Raji (cell line): ENCODE measurements around the gene PDZK1.

Experiments
- POLR2A ChIP-seq: IDR thresholded peaks from 2 replicates; pipeline ENCODE4 v1.6.1; 2011; ENCODE audit warnings: low read depth, low read length, control low read depth; ENCODE audit not compliant: insufficient read depth

Gene PDZK1

DNA sequence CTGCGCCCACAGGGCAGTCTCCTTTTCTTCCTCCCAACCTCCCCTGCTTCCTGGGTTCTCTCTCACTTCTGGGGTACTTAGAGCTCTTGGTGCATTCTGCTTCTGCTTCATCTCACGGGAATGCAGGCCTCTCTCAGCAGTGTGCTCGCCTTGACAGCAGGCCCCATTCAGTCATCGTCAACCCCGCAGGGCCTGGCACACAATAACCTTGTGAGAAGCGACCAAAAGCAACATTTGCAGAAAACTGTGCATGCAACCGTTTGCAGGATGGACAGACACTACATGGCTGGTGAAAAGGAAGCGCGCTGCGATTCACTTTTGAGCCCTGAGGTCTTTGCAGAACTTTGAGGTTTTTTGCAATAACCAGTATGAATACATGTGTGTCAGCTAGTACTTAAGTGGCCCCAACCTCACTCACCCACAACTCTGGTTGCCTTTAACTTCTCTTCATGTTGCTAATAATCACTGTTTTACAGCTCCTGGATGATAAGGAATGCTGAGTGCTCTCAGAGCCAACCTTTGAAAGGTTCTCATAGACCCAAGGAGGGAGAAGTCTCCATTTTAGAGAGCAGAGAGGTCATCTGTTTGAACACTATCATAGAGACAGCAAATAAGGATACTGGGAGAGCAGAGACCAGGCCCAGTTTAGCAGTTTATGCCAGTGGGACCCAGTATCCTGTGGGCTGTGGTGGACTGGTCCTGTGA lies 9.6 kb upstream of the PDZK1 start:
- no peak for TF ChIP-seq POLR2A

- TF ChIP-seq POLR2A = no peak
Observed at GRCh38 chr1:145714524-145715111, 7.5 kb upstream of the PDZK1 start.

GRCh38 chr1:145711213-145711651 lies 4.1 kb upstream of the PDZK1 start:
- no peak for TF ChIP-seq POLR2A

DNA sequence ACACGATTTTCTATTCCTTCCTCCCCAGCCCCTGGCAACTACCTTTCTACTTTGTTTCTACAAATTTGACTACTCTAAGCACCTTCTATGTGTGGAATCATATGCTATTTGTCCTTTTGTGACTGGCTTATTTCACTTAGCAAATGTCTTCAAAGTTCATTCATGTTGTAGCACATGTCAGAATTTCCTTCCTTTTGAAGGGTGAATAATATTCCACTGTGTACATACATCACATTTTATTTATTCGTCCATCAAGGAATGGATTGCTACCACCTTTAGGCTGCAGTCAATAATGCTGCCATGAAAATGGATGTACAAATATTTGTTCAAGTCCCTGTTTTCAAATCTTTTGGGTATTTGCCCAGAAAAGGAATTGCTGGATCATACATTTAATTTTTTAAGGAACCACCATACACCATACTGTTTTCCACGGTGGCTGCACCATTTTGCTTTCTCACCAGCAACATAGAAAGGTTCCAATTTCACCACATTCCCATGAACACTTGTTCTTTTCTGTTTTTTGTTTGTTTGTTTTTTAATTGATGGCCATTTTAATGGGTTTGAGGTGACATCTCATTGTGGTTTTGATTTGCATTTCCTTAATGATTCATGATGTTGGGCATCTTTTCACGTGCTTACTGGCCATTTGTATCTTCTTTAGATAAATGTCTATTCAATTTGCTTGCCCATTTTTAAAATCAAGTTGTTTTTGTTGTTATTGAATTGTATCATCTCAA lies 3.3 kb upstream of the PDZK1 start:
- TF ChIP-seq POLR2A = no peak

DNA sequence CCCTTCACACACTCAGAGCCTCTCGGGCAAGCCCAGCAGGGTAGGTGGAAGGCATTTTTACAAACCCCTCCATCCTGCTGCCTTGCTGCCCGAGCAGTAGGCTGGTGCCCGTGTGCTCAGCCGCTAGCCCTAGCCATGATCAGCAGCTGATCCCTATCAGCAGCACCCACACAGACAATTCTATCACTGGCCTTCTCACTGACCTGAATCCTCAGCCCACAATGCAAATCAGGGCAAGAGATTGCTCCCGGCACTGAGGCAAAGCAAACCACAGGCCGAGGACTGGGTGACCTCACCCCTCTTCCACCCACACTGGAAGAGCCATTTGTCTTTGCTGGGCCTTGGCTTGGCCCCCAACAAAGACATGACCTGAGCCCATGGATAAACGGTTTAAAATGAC lies 895 bp upstream of the PDZK1 start:
- no peak for TF ChIP-seq POLR2A

GRCh38 chr1:145706086-145706664 lies 993 bp downstream of the PDZK1 start:
- TF ChIP-seq POLR2A = no peak

DNA sequence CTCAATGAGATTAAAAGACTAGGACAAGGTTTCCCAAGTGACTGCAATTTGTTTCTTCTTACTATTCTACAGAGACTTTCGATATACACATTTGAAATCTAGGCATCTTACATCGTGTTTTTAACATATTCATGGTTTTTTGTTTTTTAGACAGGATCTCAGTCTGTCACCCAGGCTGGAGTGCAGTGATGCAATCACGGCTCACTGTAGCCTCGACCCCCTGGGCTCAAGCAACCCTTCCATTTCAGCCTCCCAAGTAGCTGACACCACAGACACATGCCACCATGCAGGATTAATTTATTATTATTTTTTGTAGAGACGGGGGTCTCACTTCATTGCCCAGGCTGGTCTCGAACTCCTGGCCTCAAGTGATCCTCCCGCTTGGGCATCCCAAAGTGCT lies 1.5 kb downstream of the PDZK1 start:
- no peak for TF ChIP-seq POLR2A

GRCh38 chr1:145702826-145703225 lies 4.3 kb downstream of the PDZK1 start:
- no peak for TF ChIP-seq POLR2A

DNA sequence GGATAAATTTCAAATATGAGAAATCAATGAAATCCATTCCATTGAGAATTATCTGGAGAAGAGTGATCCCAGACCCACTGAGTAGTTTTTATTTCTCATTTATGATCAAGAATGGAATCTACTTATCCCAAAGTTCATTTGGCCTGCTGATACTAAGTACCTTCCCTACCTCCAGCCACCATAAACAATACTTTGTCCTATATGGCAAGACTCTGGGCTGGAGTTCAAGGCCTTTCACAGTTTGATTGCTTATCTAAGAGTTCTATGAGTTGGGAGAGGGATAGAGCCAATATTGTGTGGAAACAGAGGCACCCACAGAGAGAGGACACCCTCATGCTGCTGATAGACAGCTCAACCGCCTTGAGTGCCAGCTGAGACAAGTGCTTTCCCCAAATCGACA lies 5.1 kb downstream of the PDZK1 start:
- no peak for TF ChIP-seq POLR2A

GRCh38 chr1:145701306-145701862 lies 5.8 kb downstream of the PDZK1 start:
- no peak for TF ChIP-seq POLR2A

DNA sequence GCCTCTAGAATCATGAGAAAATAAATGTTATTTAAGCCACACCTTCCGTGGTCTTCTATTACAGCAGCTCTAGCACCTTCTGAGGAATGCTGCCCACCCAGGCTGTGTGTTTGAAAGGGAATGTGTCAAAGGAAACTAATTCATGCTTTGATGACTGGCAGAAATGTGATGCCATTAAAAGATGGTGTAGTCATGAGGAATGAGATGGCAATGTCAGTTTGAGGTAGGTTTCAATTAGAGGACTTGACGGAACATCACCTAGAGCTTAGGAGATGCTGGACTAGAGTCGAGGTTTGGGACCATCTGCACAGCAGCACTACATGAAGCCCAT lies 10.6 kb downstream of the PDZK1 start:
- no peak for TF ChIP-seq POLR2A

GRCh38 chr1:145695821-145696629 lies 11.1 kb downstream of the PDZK1 start:
- TF ChIP-seq POLR2A = no peak

GRCh38 chr1:145692785-145693443 lies 14.3 kb downstream of the PDZK1 start:
- no peak for TF ChIP-seq POLR2A

- no peak for TF ChIP-seq POLR2A
Observed at GRCh38 chr1:145690587-145691558, 16.3 kb downstream of the PDZK1 start.

DNA sequence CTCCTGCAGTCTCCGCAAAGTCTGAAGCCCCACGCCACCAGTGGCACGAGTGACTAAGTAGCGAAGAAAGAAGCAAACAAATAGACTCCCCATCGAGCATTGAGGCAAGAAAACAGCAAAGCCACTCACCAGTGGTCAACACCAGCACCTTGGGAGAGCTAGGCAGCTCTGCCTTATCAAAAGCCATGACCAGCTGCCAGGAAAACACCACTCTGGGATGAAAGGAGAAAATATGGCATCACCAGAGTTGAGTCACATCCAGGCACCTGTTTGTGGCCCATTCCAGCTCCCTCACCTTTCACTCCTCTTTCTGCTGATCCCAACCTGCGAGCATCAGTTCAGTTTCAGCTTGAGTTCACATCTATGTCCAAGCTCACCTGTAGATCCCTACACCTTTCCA lies 17.2 kb downstream of the PDZK1 start:
- no peak for TF ChIP-seq POLR2A
